HCT116 (cell line): ENCODE measurements around the gene FBN3. TPM values are rescaled to one million over a fixed set of nuclear protein-coding genes. Genes with fewer than 3 reads are reported as not detected.

Experiments used
- ATAC-seq: fragments of 200-7000 bp; cut with Tn5 transposase; 2 replicates; pipeline ENCODE4 v1.9.1; 2020; ENCODE audit warnings: mild to moderate bottlenecking, moderate library complexity
- BruUV-seq: library from RNA; stranded (reverse); fragments of 400-500 nt; replicated peaks from 2 replicates; lab custom pipeline; 2021; lab: Mats Ljungman, UMichigan
- CTCF ChIA-PET: fragments of 300-600 bp; sonication (Branson Sonifier 250); formaldehyde crosslinking; loops from one replicate; lab custom pipeline; 2021; ENCODE audit warnings: antibody characterized with exemption; lab: Charles Lee
- POLR2A ChIA-PET: fragments of 300-600, 350-600 bp; sonication (Branson Sonifier 250); formaldehyde crosslinking; loops from one replicate; lab custom pipeline; 2021; ENCODE audit warnings: antibody characterized with exemption; lab: Charles Lee
- RAD21 ChIA-PET, 2 experiments: fragments of 300-600 bp; sonication (Branson Sonifier 250); formaldehyde crosslinking; loops; one replicate each; lab custom pipeline; 2023; ENCODE audit warnings: low total read pairs in 2 of 2; ENCODE audit not compliant: uncharacterized antibody in 2 of 2, unreplicated experiment in 2 of 2, low non-redundant PET in 1 of 2; lab: Charles Lee
- DNase-seq: peaks from one replicate; pipeline ENCODE4 v3.0.0-alpha.2; 2010; ENCODE audit warnings: low read depth, low spot score
- H2AFZ ChIP-seq: fragments of 200-600 bp; shearing (Covaris generic), sonication (generic); 2 replicates; pipeline ENCODE4 v1.6.1; 2017; ENCODE audit warnings: low read depth, mixed run types, mixed read lengths, antibody characterized with exemption, low read length; ENCODE audit not compliant: poor library complexity, severe bottlenecking
- H3K27ac ChIP-seq: 2 replicates; pipeline ENCODE4 v1.5.1; 2012; ENCODE audit warnings: low read depth, low read length
- H3K27me3 ChIP-seq: fragments of 200-600 bp; sonication (generic); 2 replicates; pipeline ENCODE4 v1.6.1; 2016; ENCODE audit warnings: mixed run types, low read length, mixed read lengths; ENCODE audit not compliant: insufficient read depth
- H3K36me3 ChIP-seq, 2 experiments: fragments of 200-500 bp in 1 of 2; fragments of 200-600 bp in 1 of 2; sonication (Bioruptor generic) in 1 of 2; sonication (generic) in 1 of 2; 2 replicates each; pipeline versions ENCODE4 v1.5.1 to v1.6.1; 2014 to 2016; ENCODE audit warnings: low read length in 2 of 2, inconsistent platforms in 1 of 2, mixed read lengths in 1 of 2, mixed run types in 1 of 2; ENCODE audit not compliant: insufficient read depth in 2 of 2, control insufficient read depth in 1 of 2
- H3K4me1 ChIP-seq, 2 experiments: fragments of 200-600 bp in 1 of 2; sonication (generic) in 1 of 2; 2 replicates each; pipeline versions ENCODE4 v1.5.1 to v1.6.1; 2012 to 2017; ENCODE audit warnings: low read length in 2 of 2, inconsistent platforms in 1 of 2, mild to moderate bottlenecking in 1 of 2, mixed read lengths in 1 of 2, mixed run types in 1 of 2, moderate library complexity in 1 of 2; ENCODE audit not compliant: insufficient read depth in 2 of 2, control insufficient read depth in 1 of 2
- H3K4me2 ChIP-seq: fragments of 200-600 bp; sonication (generic); 2 replicates; pipeline ENCODE4 v1.6.1; 2017; ENCODE audit warnings: mixed run types, low read length, mixed read lengths
- H3K4me3 ChIP-seq, 2 experiments: fragments of 200-600 bp in 1 of 2; sonication (generic) in 1 of 2; replicated peaks in 1 of 2; 2 replicates each; pipeline ENCODE4 v1.5.1; 2011 to 2016; ENCODE audit warnings: low read length in 2 of 2, control low read depth in 1 of 2, low read depth in 1 of 2, mild to moderate bottlenecking in 1 of 2, mixed read lengths in 1 of 2, mixed run types in 1 of 2
- H3K79me2 ChIP-seq: fragments of 200-600 bp; sonication (generic); 2 replicates; pipeline ENCODE4 v1.6.1; 2017; ENCODE audit warnings: mild to moderate bottlenecking, mixed run types, low read length, moderate library complexity, mixed read lengths; ENCODE audit not compliant: insufficient read depth
- H3K9ac ChIP-seq: fragments of 200-600 bp; sonication (generic); 2 replicates; pipeline ENCODE4 v1.6.1; 2016; ENCODE audit warnings: low read length, mixed read lengths
- H3K9me2 ChIP-seq: fragments of 200-600 bp; sonication (generic), shearing (Covaris generic); 2 replicates; pipeline ENCODE4 v1.6.1; 2017; ENCODE audit warnings: mixed run types, mild to moderate bottlenecking, moderate library complexity; ENCODE audit not compliant: insufficient read depth
- H3K9me3 ChIP-seq, 2 experiments: fragments of 200-500 bp in 1 of 2; fragments of 200-600 bp in 1 of 2; sonication (Bioruptor generic) in 1 of 2; sonication (generic) in 1 of 2; 2 replicates each; pipeline ENCODE4 v1.6.1; 2014 to 2017; ENCODE audit warnings: low read length in 2 of 2, mixed read lengths in 2 of 2, inconsistent platforms in 1 of 2, low read depth in 1 of 2, mild to moderate bottlenecking in 1 of 2, mixed run types in 1 of 2, moderate library complexity in 1 of 2; ENCODE audit not compliant: control insufficient read depth in 1 of 2, insufficient read depth in 1 of 2
- H4K20me1 ChIP-seq: fragments of 200-600 bp; sonication (generic), shearing (Covaris generic); 2 replicates; pipeline ENCODE4 v1.6.1; 2017; ENCODE audit warnings: mixed run types, mild to moderate bottlenecking, moderate library complexity; ENCODE audit not compliant: insufficient read depth
- CBX3 ChIP-seq: IDR thresholded peaks from 2 replicates; pipeline ENCODE4 v1.6.1; 2012; ENCODE audit warnings: low read depth
- EGR1 ChIP-seq: IDR thresholded peaks from 2 replicates; pipeline ENCODE4 v1.6.1; 2012; ENCODE audit warnings: low read depth
- ELF1 ChIP-seq: IDR thresholded peaks from 2 replicates; pipeline ENCODE4 v1.6.1; 2012; ENCODE audit warnings: low read depth, borderline replicate concordance
- FOSL1 ChIP-seq: IDR thresholded peaks from 2 replicates; pipeline ENCODE4 v1.6.1; 2012; ENCODE audit warnings: low read depth
- POLR2A ChIP-seq: IDR thresholded peaks from 2 replicates; pipeline ENCODE4 v1.7.0; 2011; ENCODE audit warnings: borderline replicate concordance; ENCODE audit not compliant: insufficient read depth, insufficient read length; ENCODE audit errors: extremely low read depth
- POLR2AphosphoS5 ChIP-seq: IDR thresholded peaks from 2 replicates; pipeline ENCODE4 v1.6.1; 2011; ENCODE audit warnings: mild to moderate bottlenecking, low read depth, low read length, moderate library complexity
- RAD21 ChIP-seq: IDR thresholded peaks from 2 replicates; pipeline ENCODE4 v1.6.1; 2012; ENCODE audit warnings: low read depth, mild to moderate bottlenecking
- SIN3A ChIP-seq: IDR thresholded peaks from 2 replicates; pipeline ENCODE4 v1.6.1; 2012; ENCODE audit warnings: low read depth
- SP1 ChIP-seq: IDR thresholded peaks from 2 replicates; pipeline ENCODE4 v1.6.1; 2012; ENCODE audit warnings: low read depth
- TCF7L2 ChIP-seq: IDR thresholded peaks from 2 replicates; pipeline ENCODE4 v1.7.0; 2011; ENCODE audit warnings: borderline replicate concordance, inconsistent platforms; ENCODE audit not compliant: insufficient read depth, insufficient read length; ENCODE audit errors: extremely low read depth
- YY1 ChIP-seq: IDR thresholded peaks from 2 replicates; pipeline ENCODE4 v1.6.1; 2011; ENCODE audit warnings: low read length, low read depth, moderate library complexity, mild to moderate bottlenecking; ENCODE audit not compliant: insufficient replicate concordance; ENCODE audit errors: extremely low read depth
- intact Hi-C: fragments of 100-400 bp; cut with micrococcal nuclease; formaldehyde crosslinking; loops from 2 replicates; pipeline ENCODE4 v1.10.0; 2022
- total RNA-seq: library from RNA; stranded (reverse); gene quantifications from one replicate; pipeline ENCODE4 v1.2.1, GENCODE V29; 2021; ENCODE audit not compliant: unreplicated experiment
- TF ChIP-seq, protein P1 (sequence below): IDR thresholded peaks from 2 replicates; pipeline ENCODE4 v1.6.1; 2011; ENCODE audit warnings: mild to moderate bottlenecking, low read length, moderate library complexity; ENCODE audit not compliant: insufficient replicate concordance; ENCODE audit errors: extremely low read depth
- TF ChIP-seq, protein P2 (sequence below): IDR thresholded peaks from 2 replicates; pipeline ENCODE4 v1.6.1; 2012
- TF ChIP-seq, protein P3 (sequence below): IDR thresholded peaks from 2 replicates; pipeline ENCODE4 v1.6.1; 2012; ENCODE audit warnings: low read depth
- TF ChIP-seq, protein P4 (sequence below): IDR thresholded peaks from 2 replicates; pipeline ENCODE4 v1.6.1; 2012
- TF ChIP-seq, protein P5 (sequence below), 3 experiments: fragments of 200-600 bp in 1 of 3; sonication (generic) in 1 of 3; IDR thresholded peaks in 2 of 3; conservative IDR thresholded peaks in 1 of 3; 2 replicates each; pipeline ENCODE4 v1.5.1; 2012 to 2017; ENCODE audit warnings: low read depth in 2 of 3, low read length in 2 of 3, antibody characterized with exemption in 1 of 3, borderline replicate concordance in 1 of 3, control low read depth in 1 of 3, mild to moderate bottlenecking in 1 of 3, mixed read lengths in 1 of 3, mixed run types in 1 of 3, moderate library complexity in 1 of 3; ENCODE audit not compliant: insufficient read depth in 1 of 3

FBN3 gene
- total RNA-seq, 1 experiment from 2014 or later = 6.6 TPM

DNA sequence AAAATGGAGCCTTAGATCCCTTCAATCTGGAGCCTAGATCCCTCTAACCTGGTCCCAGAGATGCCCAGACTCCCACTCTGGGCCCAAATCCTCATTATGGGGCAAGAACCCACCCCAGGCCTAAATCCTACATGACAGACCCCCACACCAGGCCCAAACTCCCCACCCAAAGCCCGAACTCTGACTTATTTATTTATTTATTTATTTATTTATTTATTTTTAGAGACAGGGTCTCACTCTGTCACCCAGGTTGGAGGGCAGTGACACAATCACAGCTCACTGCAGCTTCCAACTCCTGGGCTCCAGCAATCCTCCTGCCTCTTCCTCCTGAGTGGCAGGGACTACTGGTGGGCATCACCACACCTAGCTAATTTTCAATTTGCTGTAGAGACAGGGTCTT lies 12.0 kb downstream of the FBN3 start:
- CTCF ChIA-PET = no interaction called here
- DNase-seq = no peak
- POLR2A ChIA-PET = no interaction called here
- Histone ChIP-seq H3K4me3 (no peak overlapping the region), H3K27ac (no peak overlapping the region), H3K9me2 (no peaks in the 10 kb centered on the region), H3K4me1 (no peaks in the 10 kb centered on the region), H3K4me2 (no peak overlapping the region), H3K27me3 (no peaks in the 10 kb centered on the region), H4K20me1 (no peaks in the 10 kb centered on the region), H3K9me3 (no peaks in the 10 kb centered on the region), H2AFZ (no peak overlapping the region), H3K36me3 (no peaks in the 10 kb centered on the region), H3K9ac (no peak overlapping the region), H3K79me2 (no peaks in the 10 kb centered on the region)
- no peak for ATAC-seq
- intact Hi-C loops = no loop called here
- RAD21 ChIA-PET = no interaction called here
- no TSS peak for BruUV-seq
- TF ChIP-seq SP1 (no peak), YY1 (no peak), POLR2A (no peak), ELF1 (no peak), RAD21 (no peak), FOSL1 (no peak), TCF7L2 (no peak), POLR2AphosphoS5 (no peak), SIN3A (no peak), CBX3 (no peak), EGR1 (no peak)
- TF ChIP-seq, protein P1, sequence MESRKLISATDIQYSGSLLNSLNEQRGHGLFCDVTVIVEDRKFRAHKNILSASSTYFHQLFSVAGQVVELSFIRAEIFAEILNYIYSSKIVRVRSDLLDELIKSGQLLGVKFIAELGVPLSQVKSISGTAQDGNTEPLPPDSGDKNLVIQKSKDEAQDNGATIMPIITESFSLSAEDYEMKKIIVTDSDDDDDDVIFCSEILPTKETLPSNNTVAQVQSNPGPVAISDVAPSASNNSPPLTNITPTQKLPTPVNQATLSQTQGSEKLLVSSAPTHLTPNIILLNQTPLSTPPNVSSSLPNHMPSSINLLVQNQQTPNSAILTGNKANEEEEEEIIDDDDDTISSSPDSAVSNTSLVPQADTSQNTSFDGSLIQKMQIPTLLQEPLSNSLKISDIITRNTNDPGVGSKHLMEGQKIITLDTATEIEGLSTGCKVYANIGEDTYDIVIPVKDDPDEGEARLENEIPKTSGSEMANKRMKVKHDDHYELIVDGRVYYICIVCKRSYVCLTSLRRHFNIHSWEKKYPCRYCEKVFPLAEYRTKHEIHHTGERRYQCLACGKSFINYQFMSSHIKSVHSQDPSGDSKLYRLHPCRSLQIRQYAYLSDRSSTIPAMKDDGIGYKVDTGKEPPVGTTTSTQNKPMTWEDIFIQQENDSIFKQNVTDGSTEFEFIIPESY = no peak
- TF ChIP-seq, protein P2, sequence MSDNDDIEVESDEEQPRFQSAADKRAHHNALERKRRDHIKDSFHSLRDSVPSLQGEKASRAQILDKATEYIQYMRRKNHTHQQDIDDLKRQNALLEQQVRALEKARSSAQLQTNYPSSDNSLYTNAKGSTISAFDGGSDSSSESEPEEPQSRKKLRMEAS = no peak
- TF ChIP-seq, protein P3, sequence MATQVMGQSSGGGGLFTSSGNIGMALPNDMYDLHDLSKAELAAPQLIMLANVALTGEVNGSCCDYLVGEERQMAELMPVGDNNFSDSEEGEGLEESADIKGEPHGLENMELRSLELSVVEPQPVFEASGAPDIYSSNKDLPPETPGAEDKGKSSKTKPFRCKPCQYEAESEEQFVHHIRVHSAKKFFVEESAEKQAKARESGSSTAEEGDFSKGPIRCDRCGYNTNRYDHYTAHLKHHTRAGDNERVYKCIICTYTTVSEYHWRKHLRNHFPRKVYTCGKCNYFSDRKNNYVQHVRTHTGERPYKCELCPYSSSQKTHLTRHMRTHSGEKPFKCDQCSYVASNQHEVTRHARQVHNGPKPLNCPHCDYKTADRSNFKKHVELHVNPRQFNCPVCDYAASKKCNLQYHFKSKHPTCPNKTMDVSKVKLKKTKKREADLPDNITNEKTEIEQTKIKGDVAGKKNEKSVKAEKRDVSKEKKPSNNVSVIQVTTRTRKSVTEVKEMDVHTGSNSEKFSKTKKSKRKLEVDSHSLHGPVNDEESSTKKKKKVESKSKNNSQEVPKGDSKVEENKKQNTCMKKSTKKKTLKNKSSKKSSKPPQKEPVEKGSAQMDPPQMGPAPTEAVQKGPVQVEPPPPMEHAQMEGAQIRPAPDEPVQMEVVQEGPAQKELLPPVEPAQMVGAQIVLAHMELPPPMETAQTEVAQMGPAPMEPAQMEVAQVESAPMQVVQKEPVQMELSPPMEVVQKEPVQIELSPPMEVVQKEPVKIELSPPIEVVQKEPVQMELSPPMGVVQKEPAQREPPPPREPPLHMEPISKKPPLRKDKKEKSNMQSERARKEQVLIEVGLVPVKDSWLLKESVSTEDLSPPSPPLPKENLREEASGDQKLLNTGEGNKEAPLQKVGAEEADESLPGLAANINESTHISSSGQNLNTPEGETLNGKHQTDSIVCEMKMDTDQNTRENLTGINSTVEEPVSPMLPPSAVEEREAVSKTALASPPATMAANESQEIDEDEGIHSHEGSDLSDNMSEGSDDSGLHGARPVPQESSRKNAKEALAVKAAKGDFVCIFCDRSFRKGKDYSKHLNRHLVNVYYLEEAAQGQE = no peak
- TF ChIP-seq, protein P4, sequence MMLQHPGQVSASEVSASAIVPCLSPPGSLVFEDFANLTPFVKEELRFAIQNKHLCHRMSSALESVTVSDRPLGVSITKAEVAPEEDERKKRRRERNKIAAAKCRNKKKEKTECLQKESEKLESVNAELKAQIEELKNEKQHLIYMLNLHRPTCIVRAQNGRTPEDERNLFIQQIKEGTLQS = no peak
- TF ChIP-seq, protein P5, sequence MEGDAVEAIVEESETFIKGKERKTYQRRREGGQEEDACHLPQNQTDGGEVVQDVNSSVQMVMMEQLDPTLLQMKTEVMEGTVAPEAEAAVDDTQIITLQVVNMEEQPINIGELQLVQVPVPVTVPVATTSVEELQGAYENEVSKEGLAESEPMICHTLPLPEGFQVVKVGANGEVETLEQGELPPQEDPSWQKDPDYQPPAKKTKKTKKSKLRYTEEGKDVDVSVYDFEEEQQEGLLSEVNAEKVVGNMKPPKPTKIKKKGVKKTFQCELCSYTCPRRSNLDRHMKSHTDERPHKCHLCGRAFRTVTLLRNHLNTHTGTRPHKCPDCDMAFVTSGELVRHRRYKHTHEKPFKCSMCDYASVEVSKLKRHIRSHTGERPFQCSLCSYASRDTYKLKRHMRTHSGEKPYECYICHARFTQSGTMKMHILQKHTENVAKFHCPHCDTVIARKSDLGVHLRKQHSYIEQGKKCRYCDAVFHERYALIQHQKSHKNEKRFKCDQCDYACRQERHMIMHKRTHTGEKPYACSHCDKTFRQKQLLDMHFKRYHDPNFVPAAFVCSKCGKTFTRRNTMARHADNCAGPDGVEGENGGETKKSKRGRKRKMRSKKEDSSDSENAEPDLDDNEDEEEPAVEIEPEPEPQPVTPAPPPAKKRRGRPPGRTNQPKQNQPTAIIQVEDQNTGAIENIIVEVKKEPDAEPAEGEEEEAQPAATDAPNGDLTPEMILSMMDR (IDR thresholded peaks at IDR 0.05 in 2 of 3, conservative IDR thresholded peaks at IDR 0.05 in 1 of 3; ENCODE audit: borderline replicate concordance in 1 of 3, insufficient read depth in 1 of 3, low read depth in 2 of 3, low read length in 2 of 3) = no peak
